HG02588 (cell line): ENCODE results near the gene DARS2.

Experiments
- ATAC-seq: cut with Tn5 transposase; IDR thresholded peaks from one replicate; pipeline ENCODE4 v1.9.1; 2021; ENCODE audit warnings: mild to moderate bottlenecking, moderate library complexity; ENCODE audit not compliant: unreplicated experiment

DARS2 gene

DNA sequence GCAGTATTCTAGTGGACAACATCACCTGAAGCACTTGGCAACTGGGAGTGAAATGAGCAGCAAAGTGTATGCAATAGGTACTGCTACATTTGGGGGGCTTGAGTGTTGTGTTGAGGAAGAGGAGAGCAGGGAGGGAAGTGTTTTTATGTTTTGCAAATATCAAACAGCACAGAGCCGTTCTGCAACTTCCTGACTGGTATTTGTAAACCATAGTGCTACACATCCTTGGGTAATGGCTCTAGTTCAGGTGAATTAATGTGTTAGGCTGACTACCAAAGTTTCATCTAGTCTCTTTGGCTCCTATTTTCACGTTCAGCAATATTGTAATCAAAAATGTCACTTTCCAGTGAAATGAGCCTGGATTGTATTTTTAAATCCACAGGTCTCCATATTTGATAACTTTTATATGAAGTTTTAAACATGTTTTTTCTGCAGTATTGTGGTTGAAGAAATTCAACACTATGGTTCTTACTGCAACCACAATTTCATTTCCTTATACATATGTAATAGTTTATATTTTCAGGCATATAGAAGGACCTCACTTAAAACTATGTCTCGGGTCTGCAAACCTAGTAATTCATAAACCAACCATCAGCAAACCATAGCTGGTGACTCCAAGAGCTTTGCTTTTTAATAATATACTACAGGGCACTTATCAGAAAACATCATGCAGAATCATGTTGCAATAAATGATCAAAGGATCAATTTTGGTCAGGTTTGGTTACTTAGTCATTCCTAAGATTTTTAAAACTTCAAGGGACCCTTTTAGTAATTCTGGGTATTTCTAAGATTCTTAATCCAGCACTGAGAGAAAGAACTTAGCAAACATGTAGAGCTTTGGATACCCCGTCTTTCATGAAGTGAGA lies 62.5 kb downstream of the DARS2 start:
- no peak for ATAC-seq

DNA sequence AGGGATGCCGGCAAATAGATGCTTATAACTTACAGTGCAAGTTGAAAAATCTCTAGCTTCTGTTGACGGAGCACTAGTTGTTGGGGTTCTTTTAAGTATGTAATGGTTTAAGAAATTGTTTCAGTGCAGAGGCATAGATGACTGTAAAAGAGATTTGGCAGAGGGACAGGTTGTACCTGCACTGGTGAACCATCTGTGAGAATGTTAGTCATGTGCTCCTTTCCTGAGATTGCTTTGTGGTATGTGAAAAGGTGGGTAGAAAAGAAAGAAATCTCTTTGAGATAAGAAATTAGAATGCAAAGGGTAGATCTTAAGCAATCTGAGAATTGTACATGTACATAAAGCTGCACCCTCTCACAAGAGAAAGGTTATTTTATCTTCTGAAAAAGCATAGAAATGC lies 63.2 kb downstream of the DARS2 start:
- no peak for ATAC-seq

DNA sequence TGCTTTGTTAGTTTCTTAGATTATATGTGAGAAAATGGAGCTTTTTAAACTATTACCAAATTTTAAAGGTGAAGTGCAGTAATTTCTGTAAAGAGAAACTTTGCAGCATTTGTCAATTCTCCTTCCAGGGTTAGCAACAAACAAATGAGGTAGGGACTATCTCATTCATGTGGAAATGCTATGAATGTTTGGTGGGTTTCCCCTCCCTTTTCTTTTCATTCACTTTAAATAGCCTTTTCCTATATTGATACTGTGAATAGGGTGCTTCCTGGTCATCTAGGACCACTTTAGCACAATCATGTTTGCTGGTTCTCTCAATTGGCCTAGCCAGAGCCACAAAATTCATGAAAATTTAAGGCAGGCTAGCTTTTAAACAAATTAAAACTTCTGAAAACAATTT lies 64.3 kb downstream of the DARS2 start:
- no peak for ATAC-seq

DNA sequence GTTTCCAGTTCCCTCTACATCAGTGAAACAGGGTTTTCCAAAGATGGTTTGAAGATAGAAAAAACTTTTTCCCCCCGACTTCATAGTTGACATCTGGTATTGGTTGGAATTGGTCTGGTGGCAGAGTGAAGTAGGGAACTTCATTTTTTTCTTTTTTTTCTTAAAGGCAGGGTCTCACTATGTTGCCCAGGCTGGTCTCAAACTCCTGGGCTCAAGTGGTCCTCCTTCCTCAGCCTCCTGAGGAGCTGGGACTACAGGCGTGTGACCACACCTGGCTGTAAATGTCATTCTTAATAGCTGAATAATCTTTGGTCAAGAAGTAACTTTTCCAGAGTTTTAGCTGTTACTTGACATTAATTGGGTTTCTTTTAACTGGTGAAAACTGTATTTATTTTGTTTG lies 65.4 kb downstream of the DARS2 start:
- ATAC-seq: no peak

DNA sequence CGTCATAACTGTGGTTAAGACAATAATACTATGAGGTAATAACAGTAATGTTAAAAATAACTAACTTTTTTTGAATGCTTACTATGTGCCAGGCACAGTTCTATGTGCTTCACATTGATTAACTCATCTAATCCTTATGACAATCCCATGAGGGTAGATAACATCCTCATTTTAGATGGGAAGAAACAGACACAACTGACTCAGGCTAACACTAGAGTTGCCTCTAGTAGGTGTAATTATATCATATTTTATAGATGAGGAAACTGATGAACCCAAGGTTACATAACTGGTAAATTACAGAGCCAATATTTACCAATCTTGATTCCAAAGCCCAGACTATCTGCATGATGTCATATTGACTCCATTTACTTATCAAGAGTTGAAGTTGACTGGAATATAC lies 69.1 kb downstream of the DARS2 start:
- no peak for ATAC-seq

DNA sequence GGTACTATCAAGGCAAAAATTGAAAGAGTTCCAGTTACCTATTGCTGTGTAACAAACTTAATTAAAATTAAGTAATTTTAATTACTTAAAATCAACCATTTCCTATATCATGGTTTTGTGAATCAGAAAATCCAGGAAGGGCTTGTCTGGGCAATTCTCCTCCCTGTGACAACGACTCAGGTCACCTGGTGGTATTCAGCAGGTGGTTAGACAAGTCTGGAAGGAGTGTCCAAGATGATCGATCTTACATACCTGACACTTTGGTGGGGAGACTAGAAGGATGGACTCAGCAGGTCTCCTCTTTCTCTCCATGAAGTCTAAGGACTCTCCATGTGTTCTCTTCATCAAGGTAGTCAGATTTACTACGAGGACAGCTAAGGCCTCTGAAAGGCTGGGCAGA lies 69.7 kb downstream of the DARS2 start:
- ATAC-seq: no peak

DNA sequence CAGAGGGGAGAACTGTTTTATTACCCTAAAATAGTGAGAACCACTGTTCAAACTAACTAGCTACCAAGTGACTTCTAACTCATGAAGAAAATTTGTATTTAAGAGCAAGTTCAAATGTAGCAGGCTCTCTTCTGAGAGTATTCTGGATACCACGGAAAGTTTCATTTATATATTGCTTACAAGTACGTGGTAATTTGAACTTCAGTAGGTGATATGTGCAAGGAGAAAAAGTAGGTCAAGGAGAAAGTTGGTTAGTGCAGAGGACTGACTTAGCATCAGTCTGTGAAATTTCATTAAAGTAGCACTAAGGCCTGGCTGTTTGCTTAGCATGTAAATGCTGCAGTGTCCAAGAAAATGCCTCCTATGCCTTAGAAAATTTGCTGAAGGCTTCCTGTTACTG lies 76.0 kb downstream of the DARS2 start:
- no peak for ATAC-seq

DNA sequence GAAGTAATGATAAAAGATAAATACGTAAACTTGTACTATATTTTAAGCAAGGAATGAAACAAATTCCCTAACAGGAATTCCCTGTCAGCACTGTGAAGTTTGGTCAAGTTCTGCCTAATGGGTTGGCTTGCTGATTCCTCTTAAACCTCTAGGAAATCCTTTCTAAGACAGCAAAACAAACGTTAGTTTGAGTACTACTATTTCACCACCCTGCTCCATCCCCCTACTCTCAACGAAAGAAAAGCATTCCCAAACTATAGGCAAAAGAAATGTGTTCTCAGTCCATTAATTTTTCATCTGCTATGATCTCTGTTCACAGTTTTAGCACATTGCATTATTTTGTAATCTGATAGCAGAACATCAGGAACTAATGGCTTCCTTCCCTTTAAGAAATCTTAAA lies 76.5 kb downstream of the DARS2 start:
- no peak for ATAC-seq

DNA sequence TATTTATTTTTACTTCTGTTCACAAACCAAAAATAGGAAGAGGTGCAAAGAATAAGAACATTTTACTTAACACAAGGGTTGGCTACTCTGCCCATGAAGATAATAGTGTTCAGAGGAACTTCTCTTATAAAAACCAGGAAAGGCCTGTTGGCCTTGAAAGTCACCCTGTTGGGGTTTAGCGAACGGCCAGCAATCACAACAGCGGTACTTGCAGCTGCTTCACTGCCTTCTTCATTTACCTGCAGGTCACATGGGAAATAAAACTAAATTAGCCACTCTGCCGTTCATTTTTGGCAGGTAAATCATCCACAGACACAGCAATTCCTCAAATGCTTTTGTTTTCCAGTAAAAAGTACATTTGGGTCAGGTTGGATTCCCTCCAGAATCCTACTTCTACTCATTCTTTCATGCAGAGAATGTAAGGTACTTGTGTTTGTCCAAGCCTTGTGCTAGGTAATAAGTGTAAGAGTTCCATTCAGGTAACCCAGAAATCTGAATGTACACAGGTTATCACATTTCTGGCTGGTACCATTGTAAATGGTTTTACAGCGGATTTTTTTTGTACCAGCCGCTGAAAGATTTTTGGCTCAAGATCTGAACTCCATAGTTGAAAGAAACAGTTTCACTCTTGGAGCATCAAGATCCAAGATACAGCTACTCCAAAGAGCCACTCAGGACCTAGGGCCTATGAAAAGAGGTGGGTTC lies 79.5 kb downstream of the DARS2 start:
- ATAC-seq: no peak
